RWPE1 (cell line): Measurements from ENCODE around the gene RAB3C.

ENCODE experiments used
- CTCF ChIA-PET: fragments of 350-600 bp; sonication (Branson Sonifier 250); formaldehyde crosslinking; extraction: SDS; loops from one replicate; lab custom pipeline; 2021; lab: Yijun Ruan, JAX
- POLR2A ChIA-PET: fragments of 400-600 bp; formaldehyde crosslinking; extraction: SDS; loops from one replicate; lab custom pipeline; 2020; ENCODE audit warnings: antibody characterized with exemption; ENCODE audit not compliant: low non-redundant PET; lab: Yijun Ruan, JAX
- DNase-seq: peaks from one replicate; pipeline ENCODE4 v3.0.0; 2012; ENCODE audit warnings: low spot score
- H3K27ac ChIP-seq: fragments of 450-650 bp; 2 replicates; pipeline ENCODE4 v1.5.1; 2017
- CTCF ChIP-seq: fragments of 450-650 bp; conservative IDR thresholded peaks from 2 replicates; pipeline ENCODE4 v1.5.1; 2017; ENCODE audit warnings: low read depth, mild to moderate bottlenecking

The RAB3C gene

GRCh38 chr5:58776559-58776958 is 193.7 kb downstream of the RAB3C start:
- DNase-seq = no peak
- no peak for TF ChIP-seq CTCF
- ChIA-PET CTCF (interaction anchor here (0.5 kb wide), 1 partner anchor 484 kb away, joined by 4 read pairs; no protein-coding TSS in a partner anchor), POLR2A (no interaction called here)
- no peak overlapping the region for H3K27ac ChIP-seq

DNA sequence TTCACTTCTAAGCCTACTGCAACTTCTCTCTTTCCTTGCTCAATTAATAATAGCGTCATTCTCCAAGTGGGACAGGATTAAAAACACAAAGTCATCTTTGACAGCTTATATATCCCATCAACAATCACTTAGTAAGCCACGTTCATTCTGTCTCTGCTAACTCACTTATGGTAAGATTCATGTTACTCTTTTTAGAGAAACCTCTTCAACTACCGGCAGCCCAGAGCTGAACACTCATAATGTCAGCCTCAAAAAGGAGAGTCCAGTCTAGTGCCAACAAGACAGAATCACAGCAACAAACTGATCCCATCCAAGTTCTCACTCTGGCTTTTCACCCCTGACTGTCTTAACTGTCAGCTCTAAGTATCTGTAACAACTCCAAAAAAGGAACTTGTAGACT is 196.0 kb downstream of the RAB3C start:
- no peak overlapping the region for H3K27ac ChIP-seq
- no peak for TF ChIP-seq CTCF
- ChIA-PET CTCF (no interaction called here), POLR2A (no interaction called here)
- DNase-seq = no peak

GRCh38 chr5:58786035-58786434 is 203.2 kb downstream of the RAB3C start:
- POLR2A ChIA-PET = no interaction called here
- CTCF ChIA-PET = interaction anchor here (0.5 to 0.7 kb wide), 3 partner anchors 11 to 1198 kb away, joined by 3 to 5 read pairs (median 3); no protein-coding TSS in a partner anchor
- DNase-seq = no peak
- no peak overlapping the region for H3K27ac ChIP-seq
- TF ChIP-seq CTCF = no peak

GRCh38 chr5:58786711-58787303 is 203.9 kb downstream of the RAB3C start:
- no peak overlapping the region for H3K27ac ChIP-seq
- DNase-seq = no peak
- CTCF ChIA-PET = interaction anchor here (0.6 to 0.7 kb wide), 2 partner anchors 254 to 1198 kb away, joined by 3 read pairs; no protein-coding TSS in a partner anchor
- TF ChIP-seq CTCF = no peak
- POLR2A ChIA-PET = no interaction called here

GRCh38 chr5:58787987-58788386 is 205.1 kb downstream of the RAB3C start:
- DNase-seq = no peak
- no peak overlapping the region for H3K27ac ChIP-seq
- CTCF ChIA-PET = interaction anchor here (0.6 kb wide), 1 partner anchor 98 kb away, joined by 3 read pairs; no protein-coding TSS in a partner anchor
- TF ChIP-seq CTCF = no peak
- POLR2A ChIA-PET = no interaction called here

DNA sequence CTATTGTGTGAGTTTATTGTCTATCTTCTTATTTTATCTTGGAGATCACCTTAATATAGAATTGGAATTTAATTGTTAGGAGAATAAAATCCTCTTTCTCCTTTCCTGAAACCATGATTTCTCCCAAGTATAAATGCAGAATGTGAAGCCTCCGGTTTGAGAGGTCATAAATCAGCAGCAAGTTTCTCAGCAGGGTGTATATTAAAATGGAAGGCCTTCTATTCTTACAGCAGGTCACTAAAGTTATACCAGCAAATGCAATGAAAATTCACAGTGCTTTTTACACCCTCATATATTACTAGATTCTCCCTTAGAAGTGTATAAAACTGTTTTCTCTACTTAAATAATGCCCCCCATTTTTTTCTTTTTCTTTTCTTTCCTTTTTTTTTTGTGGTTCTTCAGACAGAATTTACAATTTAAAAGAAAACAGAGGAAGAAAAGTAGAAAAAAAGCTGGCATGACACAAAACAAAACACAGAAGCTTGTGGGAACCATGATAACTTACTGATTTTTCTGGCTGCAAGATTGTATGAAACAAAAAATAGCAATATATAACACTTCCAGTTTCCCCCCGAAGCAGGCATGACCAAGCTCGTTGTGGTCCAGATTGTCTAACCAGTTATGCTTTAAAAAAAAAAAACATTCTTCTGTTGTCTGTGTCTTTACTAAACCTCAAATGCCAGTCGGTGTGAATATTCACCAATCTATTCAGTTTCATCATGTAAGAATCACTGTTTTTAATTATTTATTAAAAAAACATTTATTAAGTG is 211.2 kb downstream of the RAB3C start:
- ChIA-PET CTCF (no interaction called here), POLR2A (no interaction called here)
- TF ChIP-seq CTCF = no peak
- no peak overlapping the region for H3K27ac ChIP-seq
- no peak for DNase-seq
